Brain microvascular endothelial cell (primary cell): Measurements from ENCODE around the gene SATB2.
A peak's percentile ranks its signal among the peaks of the same experiment; 100 is the strongest.

ENCODE experiments used
- DNase-seq: peaks from one replicate; pipeline ENCODE4 v3.0.0-alpha.2; 2020
- H3K27ac ChIP-seq: fragments of 250-450 bp; sonication (Bioruptor Pico); 2 replicates; pipeline ENCODE4 v1.5.1; 2020; ENCODE audit warnings: mild to moderate bottlenecking, moderate library complexity
- H3K27me3 ChIP-seq: fragments of 250-450 bp; sonication (Bioruptor Pico); replicated peaks from 2 replicates; pipeline ENCODE4 v1.5.1; 2020; ENCODE audit warnings: mild to moderate bottlenecking
- H3K36me3 ChIP-seq: fragments of 250-450 bp; sonication (Bioruptor Pico); replicated peaks from 2 replicates; pipeline ENCODE4 v1.5.1; 2020; ENCODE audit warnings: mild to moderate bottlenecking
- H3K4me3 ChIP-seq: 2 replicates; pipeline ENCODE4 v1.5.1; 2011; ENCODE audit warnings: low read depth, mild to moderate bottlenecking, control low read depth, low read length, moderate library complexity
- in situ Hi-C: cut with HindIII; loops from 2 replicates; pipeline ENCODE4 v1.10.0; 2017; ENCODE audit warnings: low sequenced_read_pairs, low pct_ligation_motif_present
- TF ChIP-seq, protein P1 (sequence below): IDR thresholded peaks from 2 replicates; pipeline ENCODE4 v1.5.1; 2011; ENCODE audit warnings: low read depth, mild to moderate bottlenecking, moderate library complexity, low read length, control low read depth, inconsistent platforms; ENCODE audit errors: missing control alignments

SATB2 gene

DNA sequence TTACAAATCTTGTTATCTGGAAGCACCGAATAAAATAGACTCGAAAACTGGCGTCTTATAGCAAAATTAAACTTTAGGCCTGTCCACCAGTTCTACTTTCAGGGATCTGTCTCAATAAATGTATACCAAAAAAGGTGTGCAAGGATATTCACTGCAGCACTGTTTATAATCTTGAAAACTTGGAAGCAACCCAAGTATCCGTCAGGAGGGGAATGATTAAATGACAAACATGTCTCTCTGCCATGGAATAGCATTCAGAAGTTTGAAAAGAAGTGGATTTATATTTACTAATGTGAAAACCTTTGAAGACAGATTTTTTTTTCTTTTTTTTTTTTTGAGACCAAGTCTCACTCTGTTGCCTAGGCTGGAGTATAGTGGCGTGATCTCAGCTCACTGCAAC lies 32.3 kb upstream of the SATB2 start:
- H3K36me3 ChIP-seq, result no peaks in the 10 kb centered on the region
- no peak overlapping the region for H3K4me3 ChIP-seq
- no peak for DNase-seq
- no peaks in the 10 kb centered on the region for H3K27me3 ChIP-seq
- TF ChIP-seq, protein P1, sequence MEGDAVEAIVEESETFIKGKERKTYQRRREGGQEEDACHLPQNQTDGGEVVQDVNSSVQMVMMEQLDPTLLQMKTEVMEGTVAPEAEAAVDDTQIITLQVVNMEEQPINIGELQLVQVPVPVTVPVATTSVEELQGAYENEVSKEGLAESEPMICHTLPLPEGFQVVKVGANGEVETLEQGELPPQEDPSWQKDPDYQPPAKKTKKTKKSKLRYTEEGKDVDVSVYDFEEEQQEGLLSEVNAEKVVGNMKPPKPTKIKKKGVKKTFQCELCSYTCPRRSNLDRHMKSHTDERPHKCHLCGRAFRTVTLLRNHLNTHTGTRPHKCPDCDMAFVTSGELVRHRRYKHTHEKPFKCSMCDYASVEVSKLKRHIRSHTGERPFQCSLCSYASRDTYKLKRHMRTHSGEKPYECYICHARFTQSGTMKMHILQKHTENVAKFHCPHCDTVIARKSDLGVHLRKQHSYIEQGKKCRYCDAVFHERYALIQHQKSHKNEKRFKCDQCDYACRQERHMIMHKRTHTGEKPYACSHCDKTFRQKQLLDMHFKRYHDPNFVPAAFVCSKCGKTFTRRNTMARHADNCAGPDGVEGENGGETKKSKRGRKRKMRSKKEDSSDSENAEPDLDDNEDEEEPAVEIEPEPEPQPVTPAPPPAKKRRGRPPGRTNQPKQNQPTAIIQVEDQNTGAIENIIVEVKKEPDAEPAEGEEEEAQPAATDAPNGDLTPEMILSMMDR, result no peak
- in situ Hi-C loops, result no loop called here
- no peak overlapping the region for H3K27ac ChIP-seq

GRCh38 chr2:199488772-199489400 lies 31.1 kb upstream of the SATB2 start:
- no peak overlapping the region for H3K27ac ChIP-seq
- in situ Hi-C loops, result no loop called here
- no peaks in the 10 kb centered on the region for H3K27me3 ChIP-seq
- TF ChIP-seq, protein P1, result peak; percentile 95
- H3K36me3 ChIP-seq, result no peaks in the 10 kb centered on the region
- H3K4me3 ChIP-seq, result no peak overlapping the region
- DNase-seq, result peak; percentile 61

GRCh38 chr2:199485732-199486335 lies 28.1 kb upstream of the SATB2 start:
- TF ChIP-seq, protein P1, result peak; percentile 90
- Histone ChIP-seq H3K36me3 (no peaks in the 10 kb centered on the region), H3K27me3 (no peaks in the 10 kb centered on the region), H3K4me3 (no peak overlapping the region), H3K27ac (no peak overlapping the region)
- peak; percentile 56 for DNase-seq
- in situ Hi-C loops, result no loop called here

DNA sequence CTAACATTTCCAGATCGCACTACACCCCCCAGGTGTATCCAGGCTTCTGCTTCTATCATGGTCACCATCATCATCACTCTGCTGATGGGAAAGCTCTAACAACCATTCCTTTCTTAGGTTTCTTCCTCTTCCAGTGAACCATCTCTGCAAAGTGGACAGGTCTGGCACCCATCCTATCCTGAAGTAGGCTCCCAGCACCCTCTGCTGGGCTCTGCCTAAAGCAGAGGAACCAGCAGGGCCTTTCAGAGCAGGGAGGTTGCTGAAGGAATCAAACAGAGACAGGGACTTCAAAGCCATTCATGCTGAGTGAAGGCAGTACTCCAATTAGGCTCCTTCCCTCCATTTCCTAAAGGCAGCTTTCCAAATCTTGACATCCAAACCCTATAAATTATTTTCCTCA lies 27.2 kb upstream of the SATB2 start:
- DNase-seq, result no peak
- Histone ChIP-seq H3K36me3 (no peaks in the 10 kb centered on the region), H3K27me3 (no peaks in the 10 kb centered on the region), H3K27ac (no peak overlapping the region), H3K4me3 (no peak overlapping the region)
- TF ChIP-seq, protein P1, result peak; percentile 53
- in situ Hi-C loops, result no loop called here

- in situ Hi-C loops, result no loop called here
- Histone ChIP-seq H3K27ac (no peak overlapping the region), H3K27me3 (peaks cover 4% of the 10 kb centered on the region), H3K36me3 (no peaks in the 10 kb centered on the region), H3K4me3 (no peak overlapping the region)
- DNase-seq, result no peak
- TF ChIP-seq, protein P1, result no peak
Measured at GRCh38 chr2:199480966-199481365, 23.2 kb upstream of the SATB2 start.
